ENCODE results near the gene BTAF1. TPM values are rescaled to one million over a fixed set of nuclear protein-coding genes. Genes with fewer than 3 reads are reported as not detected.

Gene BTAF1
- total RNA-seq, 1 experiment from 2014 or later = 45.2 TPM

DNA sequence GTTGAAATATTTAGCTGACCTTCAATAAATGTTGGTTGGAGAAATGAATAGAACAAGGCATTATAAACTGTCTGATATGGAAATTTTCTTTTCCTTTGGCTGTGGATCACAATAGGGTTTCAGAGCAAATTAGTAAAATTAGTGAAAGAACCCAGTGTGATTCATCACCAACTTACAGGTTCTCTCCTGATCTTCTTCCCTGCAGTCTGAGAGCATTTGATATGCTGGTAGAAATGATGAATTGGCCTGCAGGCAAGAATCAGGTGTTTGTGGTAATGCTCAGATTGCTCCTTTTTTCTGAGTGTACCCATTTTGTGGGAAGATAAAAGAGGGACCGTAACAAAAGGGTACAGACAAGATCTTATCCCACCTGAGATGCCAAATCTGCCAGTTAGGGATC, 51.9 kb downstream of the BTAF1 start:
- peaks cover 2 to 41% (median 17%) of the 10 kb centered on the region in 3 experiments; a peak in 6 of 7 replicates for H3K36me3 Mint-ChIP-seq (ENCODE audit: insufficient read depth in 1 of 3, low read depth in 3 of 3)
- Histone ChIP-seq H2BK12ac (ENCODE audit: insufficient read length, low read depth, low read length) (no peak overlapping the region), H3K9me3 (ENCODE audit: control insufficient read depth, low read depth, low read length) (no peaks in the 10 kb centered on the region), H2BK5ac (ENCODE audit: insufficient read length, low read length) (no peak overlapping the region), H3K4ac (ENCODE audit: low read depth, low read length) (no peak overlapping the region), H3K79me1 (ENCODE audit: insufficient read depth, low read depth, low read length, poor library complexity, severe bottlenecking) (no peaks in the 10 kb centered on the region), H2BK15ac (ENCODE audit: low read depth, low read length) (no peak overlapping the region), H3K27me3 (ENCODE audit: insufficient read depth, low read length) (no peaks in the 10 kb centered on the region; the same call in 1 of the 2 replicates), H2BK20ac (ENCODE audit: low read depth, low read length, poor library complexity, severe bottlenecking) (no peak overlapping the region), H3K4me2 (ENCODE audit: insufficient read depth, insufficient read length, low read length) (no peak overlapping the region), H4K20me1 (ENCODE audit: control insufficient read depth, insufficient read depth, insufficient read length) (no peaks in the 10 kb centered on the region), H3K56ac (ENCODE audit: insufficient read length, low read depth, low read length) (no peak overlapping the region), H3K79me2 (ENCODE audit: insufficient read depth, low read length) (no peaks in the 10 kb centered on the region), H3K23me2 (ENCODE audit: insufficient read length, low read depth, low read length, poor library complexity, severe bottlenecking) (no peaks in the 10 kb centered on the region), H3K14ac (ENCODE audit: insufficient read depth, low read length) (no peak overlapping the region), H4K91ac (ENCODE audit: insufficient read length, low read depth, low read length) (no peak overlapping the region), H3K9ac (ENCODE audit: extremely low read depth, insufficient read length, low read length) (no peak overlapping the region), H4K8ac (replicated peaks; ENCODE audit: insufficient read length, low read depth, low read length) (no peak overlapping the region), H2BK120ac (ENCODE audit: low read depth, low read length, poor library complexity, severe bottlenecking) (no peak overlapping the region), H3K18ac (ENCODE audit: insufficient read length, low read depth, low read length) (no peak overlapping the region), H2AFZ (ENCODE audit: low read length) (no peak overlapping the region), H3T11ph (ENCODE audit: low read length) (no peak overlapping the region), H3K27ac (ENCODE audit: insufficient read length, low read depth, low read length) (no peak overlapping the region), H3K23ac (ENCODE audit: insufficient read length, low read depth, low read length) (no peak overlapping the region), H2AK5ac (ENCODE audit: insufficient read length, low read length) (no peak overlapping the region), H4K5ac (ENCODE audit: insufficient read length, low read depth, low read length) (no peak overlapping the region), H3K4me1 (ENCODE audit: insufficient read depth, low read length) (no peaks in the 10 kb centered on the region)
- H3K4me1 Mint-ChIP-seq = no peaks in the 10 kb centered on the region; a peak in 2 of 4 replicates
- no peak for DNase-seq
- H3K9me3 Mint-ChIP-seq = no peaks in the 10 kb centered on the region
- TF ChIP-seq, protein P1, sequence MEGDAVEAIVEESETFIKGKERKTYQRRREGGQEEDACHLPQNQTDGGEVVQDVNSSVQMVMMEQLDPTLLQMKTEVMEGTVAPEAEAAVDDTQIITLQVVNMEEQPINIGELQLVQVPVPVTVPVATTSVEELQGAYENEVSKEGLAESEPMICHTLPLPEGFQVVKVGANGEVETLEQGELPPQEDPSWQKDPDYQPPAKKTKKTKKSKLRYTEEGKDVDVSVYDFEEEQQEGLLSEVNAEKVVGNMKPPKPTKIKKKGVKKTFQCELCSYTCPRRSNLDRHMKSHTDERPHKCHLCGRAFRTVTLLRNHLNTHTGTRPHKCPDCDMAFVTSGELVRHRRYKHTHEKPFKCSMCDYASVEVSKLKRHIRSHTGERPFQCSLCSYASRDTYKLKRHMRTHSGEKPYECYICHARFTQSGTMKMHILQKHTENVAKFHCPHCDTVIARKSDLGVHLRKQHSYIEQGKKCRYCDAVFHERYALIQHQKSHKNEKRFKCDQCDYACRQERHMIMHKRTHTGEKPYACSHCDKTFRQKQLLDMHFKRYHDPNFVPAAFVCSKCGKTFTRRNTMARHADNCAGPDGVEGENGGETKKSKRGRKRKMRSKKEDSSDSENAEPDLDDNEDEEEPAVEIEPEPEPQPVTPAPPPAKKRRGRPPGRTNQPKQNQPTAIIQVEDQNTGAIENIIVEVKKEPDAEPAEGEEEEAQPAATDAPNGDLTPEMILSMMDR (conservative IDR thresholded peaks at IDR 0.05) = no peak
- H3K4me3 Mint-ChIP-seq = no peak overlapping the region
- H3K27me3 Mint-ChIP-seq (ENCODE audit: low read depth) = no peaks in the 10 kb centered on the region
- H3K27ac Mint-ChIP-seq = no peak overlapping the region
- no CpG with 5 or more reads among the region's 1 CpG for WGBS (ENCODE audit: extremely low coverage, insufficient read length, low lambda C conversion rate)
